Epithelial cell of alveolus of lung (primary cell): ENCODE data around the gene TRIM72. TPM values are rescaled to one million over a fixed set of nuclear protein-coding genes. Genes with fewer than 3 reads are reported as not detected.

Experiments used
- total RNA-seq: library from RNA; depleted of rRNA; stranded (reverse); fragments of >200 nt; gene quantifications from 2 replicates; pipeline ENCODE4 v1.2.1, GENCODE V29; 2015

TRIM72 gene
- total RNA-seq: 0.40 TPM in 1 of 2 replicates, not detected in the other

GRCh38 chr16:31213877-31214707 is at the start of gene TRIM72:
Gene TRIM72 (plus strand): TSS chr16:31214119. CDS start chr16:31214739, 620 bp downstream.

GRCh38 chr16:31179747-31180459 is 34.0 kb upstream of the TRIM72 start, which contains the start of gene FUS:
Gene FUS (plus strand): TSS chr16:31180139. CDS start chr16:31180215, 76 bp downstream.

GRCh38 chr16:31202414-31203375 is 11.2 kb upstream of the TRIM72 start, which contains the start of gene PYCARD:
Gene PYCARD (minus strand): TSS chr16:31202760. CDS start chr16:31202690, 70 bp downstream.

GRCh38 chr16:31216422-31217135 is 2.7 kb downstream of the TRIM72 start, which contains the start of gene PYDC1:
Gene PYDC1 (minus strand): TSS chr16:31217135. CDS start chr16:31217028, 107 bp downstream.

Other genes starting within 250 kb of the TRIM72 start
- 13.2 and 22.6 TPM in 2 replicates for gene HSD3B7, start 228.9 kb upstream of the TRIM72 start, total RNA-seq
- 0.91 and 7.0 TPM in 2 replicates for gene STX1B, start 203.5 kb upstream of the TRIM72 start, total RNA-seq
- gene STX4, start 180.6 kb upstream of the TRIM72 start, total RNA-seq: 15.5 and 21.8 TPM in 2 replicates
- gene ZNF668, start 139.9 kb upstream of the TRIM72 start, total RNA-seq: 10.5 and 15.1 TPM in 2 replicates
- gene ZNF646, start 139.7 kb upstream of the TRIM72 start, total RNA-seq: 10.0 and 17.1 TPM in 2 replicates
- gene PRSS53, start 125.2 kb upstream of the TRIM72 start, total RNA-seq: 0.52 and 8.1 TPM in 2 replicates
- gene VKORC1, start 119.3 kb upstream of the TRIM72 start, total RNA-seq: 269 and 310 TPM in 2 replicates
- 80.2 and 85.1 TPM in 2 replicates for gene BCKDK, start 105.7 kb upstream of the TRIM72 start, total RNA-seq
- gene KAT8, start 96.5 kb upstream of the TRIM72 start, total RNA-seq: 22.1 and 43.8 TPM in 2 replicates
- 4.1 TPM in 1 of 2 replicates, not detected in the other for gene PRSS8, start 78.4 kb upstream of the TRIM72 start, total RNA-seq
- gene PRSS36, start 64.1 kb upstream of the TRIM72 start, total RNA-seq: 0.13 TPM in 1 of 2 replicates, not detected in the other
- gene FUS, start 34.0 kb upstream of the TRIM72 start, total RNA-seq: 49.5 and 60.5 TPM in 2 replicates
- 54.6 and 86.6 TPM in 2 replicates for gene PYCARD, start 11.4 kb upstream of the TRIM72 start, total RNA-seq
- not detected in 2 replicates for gene PYDC1, start 3.0 kb downstream of the TRIM72 start, total RNA-seq
- not detected in 2 replicates for gene ITGAM, start 45.9 kb downstream of the TRIM72 start, total RNA-seq
- not detected in 2 replicates for gene ITGAX, start 141.1 kb downstream of the TRIM72 start, total RNA-seq
- gene ITGAD, start 179.2 kb downstream of the TRIM72 start, total RNA-seq: not detected in 2 replicates
- gene COX6A2, start 214.2 kb downstream of the TRIM72 start, total RNA-seq: not detected in 2 replicates
- gene ZNF843, start 228.7 kb downstream of the TRIM72 start, total RNA-seq: 0.26 and 2.5 TPM in 2 replicates
- gene ARMC5, start 245.4 kb downstream of the TRIM72 start, total RNA-seq: 8.8 and 8.9 TPM in 2 replicates